ENCODE measurements around the gene CCNJ. TPM values are rescaled to one million over a fixed set of nuclear protein-coding genes. Genes with fewer than 3 reads are reported as not detected.

The CCNJ gene
- total and polyA plus RNA-seq, 2 donors (not counting 1 experiment from before 2014, with no cell fraction given) = 2.8 to 8.9 TPM

DNA sequence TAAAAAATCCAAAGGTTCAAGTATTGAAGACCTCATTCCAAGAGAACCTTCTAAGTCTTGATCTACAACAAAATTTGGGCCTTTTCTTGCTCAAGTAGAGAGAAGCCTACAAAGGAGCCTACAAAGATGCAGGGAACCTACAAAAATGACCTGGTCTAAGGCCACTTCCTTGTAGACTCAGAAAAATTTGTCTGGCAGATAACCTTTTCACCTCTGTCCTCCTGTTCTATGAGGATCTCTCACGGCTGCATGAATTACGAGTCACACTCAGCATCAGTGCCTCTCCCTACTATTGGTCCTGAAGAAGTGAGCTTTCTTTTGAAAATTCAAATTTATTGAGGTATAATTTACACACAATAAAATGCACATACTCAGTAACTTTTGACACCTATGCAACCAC, 29.3 kb downstream of the CCNJ start:
- Mint-ChIP-seq H3K27me3 (no peaks in the 10 kb centered on the region), H3K4me1 (no peaks in the 10 kb centered on the region), H3K4me3 (no peak overlapping the region), H3K27ac (no peak overlapping the region), H3K9me3 (ENCODE audit: insufficient read depth) (no peaks in the 10 kb centered on the region)
- H3K79me2 ChIP-seq (ENCODE audit: control insufficient read depth, insufficient read depth, low read length) = no peaks in the 10 kb centered on the region
- H3K4me2 ChIP-seq (replicated peaks; ENCODE audit: low read depth, low read length, poor library complexity, severe bottlenecking) = no peak overlapping the region
- H3K27me3 ChIP-seq (replicated peaks in 1 of 4; ENCODE audit: control extremely low read depth in 1 of 4, control insufficient read depth in 3 of 4, insufficient read depth in 4 of 4, low read length in 3 of 4) = no peaks in the 10 kb centered on the region
- H3K27ac ChIP-seq (ENCODE audit: low read length in 2 of 2) = no peak overlapping the region
- H3K4me1 ChIP-seq (ENCODE audit: control insufficient read depth in 2 of 2, insufficient read depth in 2 of 2, low read length in 2 of 2) = no peaks in the 10 kb centered on the region
- no CpG with 5 or more reads among the region's 2 CpGs for WGBS (ENCODE audit: insufficient coverage)
- TF ChIP-seq CTCF (IDR thresholded peaks at IDR 0.05) = no peak
- no peak for TF ChIP-seq EZH2 (IDR thresholded peaks at IDR 0.05; ENCODE audit: borderline replicate concordance, insufficient read depth, low read depth, low read length, poor library complexity, severe bottlenecking)
- no peak overlapping the region for H2AFZ ChIP-seq (ENCODE audit: insufficient read depth, low read depth, low read length, poor library complexity, severe bottlenecking)
- ChIA-PET CTCF (interaction anchor here (0.5 to 1.0 kb wide), 2 partner anchors 12 to 56 kb away, joined by 3 read pairs; no protein-coding TSS in a partner anchor), POLR2A (no interaction called here)
- no peaks in the 10 kb centered on the region for H4K20me1 ChIP-seq (ENCODE audit: control insufficient read depth, insufficient read depth, low read length, poor library complexity, severe bottlenecking)
- intact Hi-C loops (cut with micrococcal nuclease) = no loop called here
- H3K9me3 ChIP-seq (ENCODE audit: control extremely low read depth in 1 of 3, control insufficient read depth in 2 of 3, insufficient read depth in 1 of 3, low read length in 2 of 3) = peaks cover 0 to 3% (median 0%) of the 10 kb centered on the region in 3 donors
- H3K9ac ChIP-seq (ENCODE audit: low read length) = no peak overlapping the region
- H3K36me3 ChIP-seq (replicated peaks in 1 of 2; ENCODE audit: control extremely low read depth in 1 of 2, control insufficient read depth in 1 of 2, extremely low read depth in 1 of 2, insufficient read depth in 2 of 2, low read length in 1 of 2) = no peaks in the 10 kb centered on the region
- no peak for DNase-seq
- ATAC-seq (ENCODE audit: low read depth) = no peak
- no peak overlapping the region for H3K4me3 ChIP-seq (ENCODE audit: control extremely low read depth in 1 of 5, extremely low read depth in 1 of 5, insufficient read depth in 1 of 5, low read depth in 2 of 5, low read length in 4 of 5)

- Mint-ChIP-seq H3K27me3 (no peaks in the 10 kb centered on the region), H3K4me1 (no peaks in the 10 kb centered on the region), H3K4me3 (no peak overlapping the region), H3K27ac (no peak overlapping the region), H3K9me3 (ENCODE audit: insufficient read depth) (no peaks in the 10 kb centered on the region)
- ChIA-PET CTCF (no interaction called here), POLR2A (no interaction called here)
- no peak overlapping the region for H3K4me2 ChIP-seq (replicated peaks; ENCODE audit: low read depth, low read length, poor library complexity, severe bottlenecking)
- peaks cover 0 to 3% (median 0%) of the 10 kb centered on the region in 3 donors for H3K9me3 ChIP-seq (ENCODE audit: control extremely low read depth in 1 of 3, control insufficient read depth in 2 of 3, insufficient read depth in 1 of 3, low read length in 2 of 3)
- no CpG with 5 or more reads among the region's 1 CpG for WGBS (ENCODE audit: insufficient coverage)
- H3K27me3 ChIP-seq (replicated peaks in 1 of 4; ENCODE audit: control extremely low read depth in 1 of 4, control insufficient read depth in 3 of 4, insufficient read depth in 4 of 4, low read length in 3 of 4) = no peaks in the 10 kb centered on the region
- H3K79me2 ChIP-seq (ENCODE audit: control insufficient read depth, insufficient read depth, low read length) = no peaks in the 10 kb centered on the region
- H3K4me1 ChIP-seq (ENCODE audit: control insufficient read depth in 2 of 2, insufficient read depth in 2 of 2, low read length in 2 of 2) = no peaks in the 10 kb centered on the region
- DNase-seq (no peak), ATAC-seq (ENCODE audit: low read depth) (no peak)
- intact Hi-C loops (cut with micrococcal nuclease) = no loop called here
- H3K36me3 ChIP-seq (replicated peaks in 1 of 2; ENCODE audit: control extremely low read depth in 1 of 2, control insufficient read depth in 1 of 2, extremely low read depth in 1 of 2, insufficient read depth in 2 of 2, low read length in 1 of 2) = no peaks in the 10 kb centered on the region
- H4K20me1 ChIP-seq (ENCODE audit: control insufficient read depth, insufficient read depth, low read length, poor library complexity, severe bottlenecking) = no peaks in the 10 kb centered on the region
- H3K4me3 ChIP-seq (ENCODE audit: control extremely low read depth in 1 of 5, extremely low read depth in 1 of 5, insufficient read depth in 1 of 5, low read depth in 2 of 5, low read length in 4 of 5) = no peak overlapping the region
- H3K27ac ChIP-seq (ENCODE audit: low read length in 2 of 2) = no peak overlapping the region
- H2AFZ ChIP-seq (ENCODE audit: insufficient read depth, low read depth, low read length, poor library complexity, severe bottlenecking) = no peak overlapping the region
- H3K9ac ChIP-seq (ENCODE audit: low read length) = no peak overlapping the region
- TF ChIP-seq CTCF (IDR thresholded peaks at IDR 0.05) (no peak), EZH2 (IDR thresholded peaks at IDR 0.05; ENCODE audit: borderline replicate concordance, insufficient read depth, low read depth, low read length, poor library complexity, severe bottlenecking) (no peak)
These were observed 30.3 kb downstream of the CCNJ start for GRCh38 chr10:96073722-96074121.

Data from B cell (primary cell).